Lower lobe of right lung (tissue), 2 donors: Measurements from ENCODE around the gene LRP1. TPM values are rescaled to one million over a fixed set of nuclear protein-coding genes. Genes with fewer than 3 reads are reported as not detected.

Experiments used
- ATAC-seq, 2 donors: fragments of 200-7000 bp; cut with Tn5 transposase; one replicate each; pipeline ENCODE4 v1.9.1; 2020 to 2022; ENCODE audit warnings: mild to moderate bottlenecking in 2 of 2, moderate library complexity in 2 of 2
- DNase-seq: peaks from one replicate; pipeline ENCODE4 v3.0.0-alpha.2; 2020
- H3K27ac ChIP-seq: fragments of 200-600 bp; one replicate; pipeline ENCODE4 v1.8.0; 2022
- H3K27me3 ChIP-seq: fragments of 200-600 bp; one replicate; pipeline ENCODE4 v1.8.0; 2022; ENCODE audit warnings: low read depth
- H3K36me3 ChIP-seq: fragments of 200-600 bp; one replicate; pipeline ENCODE4 v1.8.0; 2022; ENCODE audit warnings: mild to moderate bottlenecking
- H3K4me1 ChIP-seq: fragments of 200-600 bp; one replicate; pipeline ENCODE4 v1.8.0; 2022
- H3K4me3 ChIP-seq: fragments of 200-600 bp; one replicate; pipeline ENCODE4 v1.8.0; 2022; ENCODE audit warnings: mild to moderate bottlenecking
- H3K9me3 ChIP-seq: fragments of 200-600 bp; one replicate; pipeline ENCODE4 v1.8.0; 2022
- CTCF ChIP-seq: fragments of 200-600 bp; IDR thresholded peaks from one replicate; pipeline ENCODE4 v1.8.0; 2022; ENCODE audit warnings: antibody characterized with exemption, mild to moderate bottlenecking
- intact Hi-C: fragments of 100-400 bp; cut with DNase I; formaldehyde crosslinking; loops from one replicate; pipeline ENCODE4 v1.11.0; 2022
- total RNA-seq: library from RNA; stranded (reverse); fragmentation: NEBNext Ultra II Directional; extraction: Animal tissue kit (Norgen Biotek cat#: 25700); gene quantifications from one replicate; pipeline ENCODE4 v1.2.1, GENCODE V29; 2021
- donor health status: DM: no; HTN: yes; CAD: no; lungs with severe emphysema.

Gene LRP1
- total RNA-seq, 1 donor from 2014 or later = 404 TPM

DNA sequence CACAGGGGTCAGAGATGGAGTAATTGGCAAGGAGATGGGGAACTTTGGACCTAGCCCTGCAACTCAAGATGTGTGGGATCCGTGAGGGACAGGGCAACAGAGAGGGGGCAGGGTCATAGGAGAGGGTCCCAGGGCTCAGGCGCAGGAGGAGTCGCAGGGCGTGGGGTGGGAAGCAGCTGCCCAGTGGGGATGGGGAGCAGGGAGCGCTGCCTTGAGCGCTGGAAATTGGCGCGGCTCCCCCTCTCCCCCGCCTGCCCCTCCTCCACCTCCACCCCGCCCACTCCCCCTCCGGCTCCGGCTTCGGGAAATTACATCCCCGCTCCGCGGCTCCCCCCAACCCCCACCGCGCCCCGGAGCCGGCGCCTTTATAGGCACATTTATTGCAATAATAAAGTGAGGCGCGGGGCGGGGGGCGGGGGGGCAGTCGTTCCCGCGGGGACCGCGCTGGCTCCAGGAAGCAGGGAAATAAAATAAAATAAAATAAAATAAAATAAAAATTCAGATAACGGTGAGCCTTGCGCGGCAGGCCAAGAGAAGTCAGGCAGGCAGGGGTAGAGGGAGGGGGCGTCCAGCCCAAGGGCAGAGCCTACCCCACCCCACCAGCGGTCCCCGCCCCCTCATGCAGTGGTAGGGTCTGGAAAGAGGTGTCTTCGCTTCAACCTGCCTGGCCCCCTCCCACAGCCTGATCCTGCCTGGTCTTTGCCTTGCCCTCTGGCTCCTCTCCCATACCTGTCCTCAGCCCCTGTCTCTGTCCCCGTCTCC lies 91.9 kb downstream of the LRP1 start:
- Histone ChIP-seq H3K9me3 (no peaks in the 10 kb centered on the region), H3K27ac (no peak overlapping the region), H3K36me3 (no peaks in the 10 kb centered on the region), H3K4me3 (no peak overlapping the region), H3K27me3 (peaks cover 95% of the 10 kb centered on the region), H3K4me1 (peaks cover 23% of the 10 kb centered on the region)
- TF ChIP-seq CTCF = no peak
- ATAC-seq (no peak), DNase-seq (no peak)
- intact Hi-C loops = no loop called here

DNA sequence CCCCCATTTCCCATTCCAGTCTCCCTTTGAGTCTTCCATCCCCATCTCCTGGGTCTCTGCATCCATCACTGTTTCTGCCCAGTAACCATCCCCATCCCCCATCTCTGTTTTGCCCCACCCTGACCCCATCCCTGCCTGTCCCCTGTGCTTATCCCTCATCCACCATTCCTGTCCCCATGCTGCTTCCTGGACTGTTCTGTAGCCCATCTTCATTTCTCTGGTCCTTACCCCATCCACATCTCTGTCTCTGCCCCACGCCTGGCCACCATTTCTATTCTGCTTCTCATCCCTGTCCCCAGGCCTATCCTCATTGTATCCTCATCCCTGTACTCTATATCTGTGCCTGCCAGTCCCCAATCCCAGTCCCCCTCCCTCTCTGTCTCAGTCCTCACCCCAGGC lies 92.5 kb downstream of the LRP1 start:
- intact Hi-C loops = no loop called here
- no peaks in the 10 kb centered on the region for H3K36me3 ChIP-seq
- ATAC-seq (no peak), DNase-seq (no peak)
- peaks cover 96% of the 10 kb centered on the region for H3K27me3 ChIP-seq
- H3K4me3 ChIP-seq = no peak overlapping the region
- no peaks in the 10 kb centered on the region for H3K9me3 ChIP-seq
- no peak for TF ChIP-seq CTCF
- peaks cover 27% of the 10 kb centered on the region for H3K4me1 ChIP-seq
- H3K27ac ChIP-seq = no peak overlapping the region

GRCh38 chr12:57221169-57221917 lies 93.1 kb downstream of the LRP1 start:
- H3K36me3 ChIP-seq = no peaks in the 10 kb centered on the region
- ATAC-seq = no peak
- H3K9me3 ChIP-seq = no peaks in the 10 kb centered on the region
- no peak for DNase-seq
- no peak overlapping the region for H3K4me3 ChIP-seq
- no peak overlapping the region for H3K27ac ChIP-seq
- peaks cover 22% of the 10 kb centered on the region for H3K4me1 ChIP-seq
- intact Hi-C loops = no loop called here
- no peak for TF ChIP-seq CTCF
- peaks cover 96% of the 10 kb centered on the region for H3K27me3 ChIP-seq

DNA sequence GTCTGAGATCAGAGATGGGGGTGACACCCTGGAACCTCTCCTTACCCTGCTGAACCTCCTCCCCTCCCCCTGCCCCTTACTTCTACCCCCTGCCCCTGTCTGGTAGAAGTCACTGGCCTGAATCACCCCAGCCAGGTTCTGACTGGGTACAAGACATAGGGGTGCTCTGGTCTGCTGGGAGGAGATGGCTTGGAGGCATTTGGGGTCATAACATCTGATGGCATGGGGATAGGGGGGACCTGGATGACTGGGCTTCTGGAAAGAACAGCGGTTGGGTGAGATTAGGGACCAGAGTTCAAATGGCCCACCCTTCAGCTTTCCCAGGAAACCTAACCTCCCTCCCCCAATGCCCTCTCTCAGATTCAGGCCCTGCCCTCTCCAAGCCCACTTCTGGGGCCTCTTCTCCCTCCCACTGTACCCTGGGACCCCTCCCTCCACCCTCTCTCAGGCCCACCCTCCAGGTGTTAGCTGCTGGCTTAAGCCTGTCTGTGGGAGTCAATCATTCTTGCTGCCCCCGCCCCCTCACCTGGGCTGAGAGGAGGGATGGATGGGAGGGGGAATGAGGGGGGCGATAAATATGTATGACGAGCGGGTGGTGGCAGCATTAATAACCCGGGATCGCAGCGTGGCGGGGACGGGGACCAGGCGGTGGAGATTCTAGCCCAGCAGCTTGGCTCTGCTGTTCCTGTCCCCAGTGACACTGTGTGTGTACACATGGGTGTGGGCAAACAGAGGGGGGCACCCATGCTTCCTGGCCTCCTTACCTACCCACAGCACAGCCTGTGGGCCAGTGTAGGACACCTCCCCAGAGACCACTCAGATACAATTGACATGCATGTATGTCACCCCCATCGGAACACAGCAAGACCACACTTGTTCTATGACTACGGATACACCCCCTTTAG lies 94.3 kb downstream of the LRP1 start:
- Histone ChIP-seq H3K4me3 (no peak overlapping the region), H3K36me3 (no peaks in the 10 kb centered on the region), H3K4me1 (peaks cover 24% of the 10 kb centered on the region), H3K27me3 (peaks cover 99% of the 10 kb centered on the region), H3K27ac (no peak overlapping the region), H3K9me3 (no peaks in the 10 kb centered on the region)
- ATAC-seq (no peak), DNase-seq (no peak)
- TF ChIP-seq CTCF = no peak
- intact Hi-C loops = no loop called here
